Measurements from ENCODE around the gene SMAD6. TPM values are rescaled to one million over a fixed set of nuclear protein-coding genes. Genes with fewer than 3 reads are reported as not detected.

SMAD6 gene
- total and polyA plus RNA-seq, 9 of the 15 experiments (the other 6 are each of a cell fraction or from before 2014, with no cell fraction given), result 0.10 to 15.5 (median 3.7) TPM

- no peak for TF ChIP-seq ZNF444 (CRISPR knock-in tag; IDR thresholded peaks at IDR 0.05)
Measured at GRCh38 chr15:66738116-66738515, 36.1 kb downstream of the SMAD6 start (continued).

GRCh38 chr15:66738595-66738994 lies 36.6 kb downstream of the SMAD6 start:
- ATAC-seq, result no peak
- TF ChIP-seq ZNF263 (CRISPR knock-in tag; IDR thresholded peaks at IDR 0.05; ENCODE audit: borderline replicate concordance) (no peak), ZNF589 (CRISPR knock-in tag; IDR thresholded peaks at IDR 0.05; ENCODE audit: low read depth) (no peak), ZNF75A (CRISPR knock-in tag; IDR thresholded peaks at IDR 0.05) (no peak)
- Histone ChIP-seq H3K27ac (ENCODE audit: extremely low read depth, low read depth, low read length) (no peak overlapping the region), H2AFZ (ENCODE audit: low read depth, low read length) (no peak overlapping the region), H3K36me3 (ENCODE audit: control insufficient read depth, insufficient read depth, low read length) (peaks cover 2% of the 10 kb centered on the region; the same call in 2 of the 3 replicates), H3K9ac (ENCODE audit: insufficient read depth in 1 of 2, low read depth in 2 of 2, low read length in 2 of 2) (no peak overlapping the region), H3K27me3 (ENCODE audit: control insufficient read depth in 2 of 2, insufficient read depth in 2 of 2, low read length in 2 of 2) (no peaks in the 10 kb centered on the region), H3K4me3 (no peak overlapping the region), H3K4me2 (ENCODE audit: insufficient read depth, low read length) (no peak overlapping the region), H3K4me1 (replicated peaks in 1 of 2; ENCODE audit: control insufficient read depth in 2 of 2, insufficient read depth in 2 of 2, low read length in 2 of 2) (peaks cover 0 to 3% of the 10 kb centered on the region in 2 experiments; a peak in 2 of 5 replicates), H4K20me1 (replicated peaks; ENCODE audit: control insufficient read depth, insufficient read depth, low read length) (peaks cover 10% of the 10 kb centered on the region; the same call in 1 of the 2 replicates), H3K9me1 (ENCODE audit: control insufficient read depth, insufficient read depth, low read length) (no peaks in the 10 kb centered on the region), H3K9me3 (replicated peaks; ENCODE audit: control insufficient read depth, insufficient read depth, low read depth, low read length) (no peaks in the 10 kb centered on the region), H3K79me2 (ENCODE audit: control insufficient read depth, insufficient read depth, low read length) (peaks cover 27% of the 10 kb centered on the region; the same call in 2 of the 3 replicates)
- FAIRE-seq, result no peak
- intact Hi-C loops (cut with micrococcal nuclease) (no loop called here), in situ Hi-C loops (cut with MboI) (no loop called here)
- 76% methylated on average over 10 of the region's 10 CpGs for WGBS (ENCODE audit: insufficient coverage, low coverage, missing lambda C conversion rate)
- ChIA-PET CTCF (ENCODE audit: low intra/inter-chr PET ratio) (no interaction called here), POLR2A (no interaction called here)
- no peak for DNase-seq (ENCODE audit: extremely low read depth in 1 of 4, low spot score in 3 of 4)
- no TSS peak for BruUV-seq (replicated peaks)

- no peak for ATAC-seq
- Histone ChIP-seq H3K9ac (ENCODE audit: insufficient read depth in 1 of 2, low read depth in 2 of 2, low read length in 2 of 2) (no peak overlapping the region), H3K27me3 (ENCODE audit: control insufficient read depth in 2 of 2, insufficient read depth in 2 of 2, low read length in 2 of 2) (no peaks in the 10 kb centered on the region), H3K4me3 (no peak overlapping the region), H3K27ac (ENCODE audit: extremely low read depth, low read depth, low read length) (no peak overlapping the region), H3K4me1 (replicated peaks in 1 of 2; ENCODE audit: control insufficient read depth in 2 of 2, insufficient read depth in 2 of 2, low read length in 2 of 2) (no peaks in the 10 kb centered on the region; a peak in 1 of 5 replicates), H3K9me3 (replicated peaks; ENCODE audit: control insufficient read depth, insufficient read depth, low read depth, low read length) (no peaks in the 10 kb centered on the region), H3K36me3 (ENCODE audit: control insufficient read depth, insufficient read depth, low read length) (peaks cover 2% of the 10 kb centered on the region; the same call in 2 of the 3 replicates), H3K9me1 (ENCODE audit: control insufficient read depth, insufficient read depth, low read length) (no peaks in the 10 kb centered on the region), H4K20me1 (replicated peaks; ENCODE audit: control insufficient read depth, insufficient read depth, low read length) (peaks cover 10% of the 10 kb centered on the region; the same call in 1 of the 2 replicates), H3K79me2 (ENCODE audit: control insufficient read depth, insufficient read depth, low read length) (peaks cover 26% of the 10 kb centered on the region; the same call in 2 of the 3 replicates), H3K4me2 (ENCODE audit: insufficient read depth, low read length) (no peak overlapping the region), H2AFZ (ENCODE audit: low read depth, low read length) (no peak overlapping the region)
- CTCF ChIA-PET (ENCODE audit: low intra/inter-chr PET ratio), result no interaction called here
- no peak for FAIRE-seq
- in situ Hi-C loops (cut with MboI) (no loop called here), intact Hi-C loops (cut with micrococcal nuclease) (no loop called here)
- DNase-seq (ENCODE audit: extremely low read depth in 1 of 4, low spot score in 3 of 4), result no peak
- BruUV-seq (replicated peaks), result no TSS peak
- 66% methylated on average over 5 of the region's 6 CpGs for WGBS (ENCODE audit: insufficient coverage, low coverage, missing lambda C conversion rate)
- POLR2A ChIA-PET, result interaction anchor here (1.0 kb wide), 1 partner anchor 22 kb away, joined by 3 read pairs; no protein-coding TSS in a partner anchor
- TF ChIP-seq XRCC4 (IDR thresholded peaks at IDR 0.05; ENCODE audit: extremely low read depth, insufficient read depth, insufficient read length), result no peak
- no peak for TF ChIP-seq NKRF (IDR thresholded peaks at IDR 0.05; ENCODE audit: borderline replicate concordance)
- TF ChIP-seq ZNF583 (CRISPR knock-in tag; IDR thresholded peaks at IDR 0.05), result no peak
- TF ChIP-seq MCM2 (IDR thresholded peaks at IDR 0.05; ENCODE audit: low read depth), result no peak
- TF ChIP-seq EGR1 (conservative IDR thresholded peaks at IDR 0.05), result no peak
- no peak for TF ChIP-seq ARID1B (IDR thresholded peaks at IDR 0.05)
- no peak for TF ChIP-seq ZNF79 (CRISPR knock-in tag; IDR thresholded peaks at IDR 0.05; ENCODE audit: low read depth)
- TF ChIP-seq KLF6 (CRISPR knock-in tag; IDR thresholded peaks at IDR 0.05; ENCODE audit: borderline replicate concordance), result no peak
- TF ChIP-seq SMARCA4 (IDR thresholded peaks at IDR 0.05), result no peak
Measured at GRCh38 chr15:66739287-66739686, 37.3 kb downstream of the SMAD6 start.

Data from K562 (cell line).